Measurements from ENCODE around the gene RIBC1. TPM values are rescaled to one million over a fixed set of nuclear protein-coding genes. Genes with fewer than 3 reads are reported as not detected.
"Not testable (repeated sequence)": the region's sequence is repeated elsewhere in the genome, so short reads cannot be mapped to it uniquely, and the experiment has no call there.

RIBC1 gene
- total RNA-seq, 2 donors from 2014 or later: 0.46 to 1.8 TPM

DNA sequence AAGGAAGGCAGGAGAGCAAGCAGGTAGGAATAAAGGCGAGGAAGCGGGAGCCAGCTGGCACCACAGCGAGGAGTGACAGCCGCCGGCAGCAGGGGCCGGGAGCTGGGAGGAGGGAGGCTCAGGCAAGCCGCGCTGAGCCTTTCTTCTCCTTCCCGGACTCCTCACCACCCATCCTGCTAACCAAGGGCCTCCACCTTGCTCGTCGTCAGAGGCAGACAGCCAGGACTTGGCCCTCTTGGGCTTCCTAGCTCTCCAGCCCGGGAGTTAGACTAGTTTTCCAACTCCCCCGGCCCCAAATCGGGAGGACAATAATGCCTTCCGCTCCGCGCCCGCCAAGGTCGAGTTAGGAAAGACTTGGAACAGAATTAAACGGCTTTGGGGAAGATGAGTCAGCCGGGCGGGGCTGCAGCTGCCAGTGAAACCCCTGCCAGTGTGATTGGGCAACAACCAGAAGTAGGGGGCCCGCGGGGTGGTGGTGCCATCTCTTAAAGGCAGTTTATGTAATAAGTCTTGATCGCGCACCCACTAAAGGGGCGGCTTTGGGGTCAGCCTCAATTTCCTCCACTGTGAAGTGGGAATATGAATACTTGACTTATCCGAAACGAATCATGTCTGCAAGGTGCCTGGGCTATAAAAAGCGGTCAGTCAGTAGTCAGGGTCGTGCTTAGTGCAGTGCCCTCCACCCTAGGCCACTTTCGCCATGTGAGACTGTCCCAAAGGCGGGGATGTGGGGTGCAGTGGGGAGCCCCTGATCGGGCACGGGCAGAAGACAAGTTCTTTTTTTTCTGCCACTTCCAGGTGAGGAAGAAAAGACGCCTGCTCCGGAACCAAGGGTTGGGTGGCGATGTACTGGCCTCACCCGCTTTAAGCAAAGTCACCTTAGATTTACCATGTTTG lies 18.2 kb downstream of the RIBC1 start:
- Mint-ChIP-seq H3K27me3 (ENCODE audit: low read depth) (peaks cover 22% of the 10 kb centered on the region), H3K4me1 (ENCODE audit: low read depth) (peaks cover 39% of the 10 kb centered on the region), H3K4me3 (peak overlapping the region; percentile 88 to 95), H3K9me3 (no peaks in the 10 kb centered on the region), H3K27ac (no peak overlapping the region), H3K36me3 (ENCODE audit: insufficient read depth in 2 of 2) (no peaks in the 10 kb centered on the region)
- DNase-seq: peak; percentile 38 to 46
- peak; percentile 34 to 38 for ATAC-seq (replicated peaks in 1 of 2)

DNA sequence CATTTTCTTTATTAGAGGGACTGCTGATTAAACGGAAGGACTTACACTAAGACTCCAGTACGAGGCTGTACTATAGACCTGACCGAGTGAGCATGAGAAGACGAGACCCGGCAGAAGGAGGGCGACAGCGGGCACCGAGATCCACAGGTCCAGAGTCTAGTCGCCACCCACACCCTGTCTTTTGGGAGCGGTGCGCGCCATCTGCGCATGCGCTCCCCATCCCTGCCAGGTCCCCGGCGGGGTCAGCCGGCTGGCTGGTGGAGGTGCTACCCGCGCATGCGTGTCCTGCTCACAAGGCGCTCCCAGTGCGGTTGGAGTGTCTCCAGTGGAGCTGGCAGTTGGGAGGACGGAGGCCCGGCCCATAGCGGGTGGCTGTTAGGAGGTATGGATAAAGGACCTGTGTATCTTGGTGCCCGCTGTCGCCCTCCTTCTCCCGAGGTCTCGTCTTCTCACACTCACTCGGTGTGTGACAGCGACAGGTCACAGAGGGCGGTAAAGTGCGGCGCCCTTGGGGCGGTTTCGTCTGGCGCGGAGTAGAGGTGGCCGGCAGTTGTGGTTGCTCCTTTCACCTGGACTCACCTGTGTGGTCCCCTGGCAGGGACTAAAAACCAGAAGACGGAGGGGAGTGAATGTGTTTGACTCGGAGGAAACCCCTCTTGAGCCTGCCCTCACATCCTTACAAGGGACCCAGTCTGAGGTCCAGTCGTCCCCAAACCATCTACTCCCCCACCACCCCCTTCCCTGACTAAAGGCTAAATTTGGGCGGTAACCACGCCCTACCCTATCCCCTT lies 19.1 kb downstream of the RIBC1 start:
- H3K27ac Mint-ChIP-seq: peak overlapping the region; percentile 12
- H3K27me3 Mint-ChIP-seq (ENCODE audit: low read depth): peaks cover 27% of the 10 kb centered on the region
- ATAC-seq (replicated peaks in 1 of 2) (peak; percentile 84 to 86), DNase-seq (peak; percentile 82 to 84)
- no peaks in the 10 kb centered on the region for H3K9me3 Mint-ChIP-seq
- peak overlapping the region; percentile 88 to 95 for H3K4me3 Mint-ChIP-seq
- no peaks in the 10 kb centered on the region for H3K36me3 Mint-ChIP-seq (ENCODE audit: insufficient read depth in 2 of 2)
- H3K4me1 Mint-ChIP-seq (ENCODE audit: low read depth): peaks cover 33% of the 10 kb centered on the region

GRCh38 chrX:53442322-53442631 lies 19.6 kb downstream of the RIBC1 start:
- peaks cover 27% of the 10 kb centered on the region for H3K27me3 Mint-ChIP-seq (ENCODE audit: low read depth)

DNA sequence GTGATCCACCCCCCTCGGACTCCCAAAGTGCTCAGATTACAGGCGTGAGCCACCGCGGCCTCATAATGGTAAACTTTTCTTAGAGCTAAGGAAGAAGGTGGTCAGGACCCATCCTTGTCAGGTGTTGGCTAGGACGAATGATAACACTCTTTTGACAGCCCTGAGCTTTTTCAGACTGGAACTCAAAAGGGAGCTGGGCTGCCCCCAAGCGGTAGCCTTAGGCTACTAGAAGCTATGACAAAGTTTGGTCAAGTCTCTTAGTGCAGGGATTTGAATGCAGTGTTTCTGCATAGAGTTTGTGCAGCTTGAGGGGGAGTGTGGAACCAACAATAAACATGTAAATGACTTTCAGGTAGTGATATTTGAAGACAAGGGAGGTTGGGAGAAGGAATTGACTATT lies 23.3 kb downstream of the RIBC1 start:
- peaks cover 5% of the 10 kb centered on the region for H3K4me1 Mint-ChIP-seq (ENCODE audit: low read depth)
- ATAC-seq (replicated peaks in 1 of 2): peak; percentile 34 to 41
- no peaks in the 10 kb centered on the region for H3K36me3 Mint-ChIP-seq (ENCODE audit: insufficient read depth in 2 of 2)
- peaks cover 6% of the 10 kb centered on the region for H3K27me3 Mint-ChIP-seq (ENCODE audit: low read depth)
- H3K27ac Mint-ChIP-seq: no peak overlapping the region
- no peak overlapping the region for H3K4me3 Mint-ChIP-seq
- peak; percentile 50 to 61 for DNase-seq
- H3K9me3 Mint-ChIP-seq: no peaks in the 10 kb centered on the region

More at GRCh38 chrX:53442322-53442631, 19.6 kb downstream of the RIBC1 start:
- Mint-ChIP-seq H3K9me3 (no peaks in the 10 kb centered on the region), H3K36me3 (ENCODE audit: insufficient read depth in 2 of 2) (no peaks in the 10 kb centered on the region), H3K4me1 (ENCODE audit: low read depth) (peaks cover 32% of the 10 kb centered on the region), H3K4me3 (peak overlapping the region; percentile 88 to 95), H3K27ac (no peak overlapping the region)
- ATAC-seq (replicated peaks in 1 of 2) (no peak), DNase-seq (no peak)

- no peak for DNase-seq
- Mint-ChIP-seq H3K36me3 (ENCODE audit: insufficient read depth in 2 of 2) (no peaks in the 10 kb centered on the region), H3K4me1 (ENCODE audit: low read depth) (no peaks in the 10 kb centered on the region), H3K4me3 (no peak overlapping the region), H3K9me3 (no peaks in the 10 kb centered on the region), H3K27me3 (ENCODE audit: low read depth) (peaks cover 6% of the 10 kb centered on the region), H3K27ac (no peak overlapping the region)
- ATAC-seq (replicated peaks in 1 of 2): no peak
Measured at GRCh38 chrX:53447441-53447840, 24.8 kb downstream of the RIBC1 start.

DNA sequence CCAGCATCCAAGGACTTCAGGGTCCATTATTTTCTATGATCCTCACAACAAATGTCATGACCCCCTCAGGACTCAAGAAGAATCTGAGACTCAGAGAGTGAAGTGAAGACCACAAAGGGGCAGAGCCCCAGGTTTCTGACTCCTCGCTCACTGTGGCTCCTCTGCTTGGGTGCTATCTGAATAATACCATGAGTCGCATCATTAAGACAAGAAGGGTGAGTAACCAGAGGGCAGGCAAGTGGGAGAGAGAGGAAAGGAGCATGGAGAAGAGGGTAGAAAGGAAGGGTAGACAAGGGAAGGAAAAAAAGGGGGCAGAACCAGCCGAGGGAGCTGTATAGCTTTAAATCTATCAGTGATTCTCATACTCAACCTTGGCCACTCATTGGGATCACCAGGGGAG lies 27.0 kb downstream of the RIBC1 start:
- Mint-ChIP-seq H3K27me3 (ENCODE audit: low read depth) (peaks cover 6% of the 10 kb centered on the region), H3K36me3 (ENCODE audit: insufficient read depth in 2 of 2) (no peaks in the 10 kb centered on the region), H3K9me3 (no peaks in the 10 kb centered on the region), H3K4me1 (ENCODE audit: low read depth) (no peaks in the 10 kb centered on the region), H3K27ac (no peak overlapping the region), H3K4me3 (no peak overlapping the region)
- no peak for ATAC-seq (replicated peaks in 1 of 2)
- DNase-seq: no peak

DNA sequence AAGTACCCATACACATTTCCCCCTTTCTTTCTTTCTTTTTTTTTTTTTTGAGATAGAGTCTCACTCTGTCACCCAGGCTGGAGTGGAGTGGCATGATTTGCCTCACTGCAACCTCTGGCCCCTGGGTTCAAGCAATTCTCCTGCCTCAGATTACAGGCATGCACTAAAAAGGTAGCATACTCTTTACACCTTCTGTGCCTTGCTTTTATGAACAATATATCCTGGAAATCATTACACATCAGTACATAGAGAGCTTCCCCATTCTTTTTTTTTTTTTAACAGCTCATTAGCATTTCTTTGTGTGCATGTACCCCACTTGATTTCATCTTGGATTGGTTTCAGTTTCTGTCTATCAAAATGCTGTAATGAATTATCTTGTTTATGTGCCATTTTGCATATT lies 30.1 kb downstream of the RIBC1 start:
- Mint-ChIP-seq H3K36me3 (ENCODE audit: insufficient read depth in 2 of 2) (no peaks in the 10 kb centered on the region), H3K27ac (no peak overlapping the region), H3K9me3 (no peaks in the 10 kb centered on the region), H3K4me1 (ENCODE audit: low read depth) (no peaks in the 10 kb centered on the region), H3K4me3 (no peak overlapping the region), H3K27me3 (ENCODE audit: low read depth) (peaks cover 19% of the 10 kb centered on the region)
- no peak for ATAC-seq (replicated peaks in 1 of 2)
- DNase-seq: no peak

- Mint-ChIP-seq H3K27ac (no peak overlapping the region), H3K9me3 (no peaks in the 10 kb centered on the region), H3K4me3 (no peak overlapping the region), H3K4me1 (ENCODE audit: low read depth) (no peaks in the 10 kb centered on the region), H3K27me3 (ENCODE audit: low read depth) (peaks cover 30% of the 10 kb centered on the region), H3K36me3 (ENCODE audit: insufficient read depth in 2 of 2) (no peaks in the 10 kb centered on the region)
- ATAC-seq (replicated peaks in 1 of 2): no peak
- no peak for DNase-seq
Measured at GRCh38 chrX:53456254-53456653, 33.6 kb downstream of the RIBC1 start.

DNA sequence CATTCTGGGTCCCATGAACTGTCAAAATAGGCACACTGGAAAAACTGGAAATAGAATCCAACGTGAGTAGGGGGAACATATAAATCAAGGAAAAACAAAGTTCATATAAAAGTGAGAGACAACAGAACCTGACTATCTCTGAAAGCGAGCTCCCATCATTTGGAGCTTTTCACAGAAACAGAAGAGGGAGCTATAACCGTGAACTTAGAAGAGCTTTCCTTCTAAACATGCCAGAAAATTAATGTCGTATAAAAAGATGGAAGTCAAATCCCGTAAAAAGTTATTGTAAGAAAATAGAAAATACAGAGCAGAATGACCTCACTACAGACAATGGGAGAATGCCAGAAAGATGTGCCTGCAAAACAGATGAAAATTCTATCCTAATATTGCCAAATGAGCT lies 35.4 kb downstream of the RIBC1 start:
- ATAC-seq (replicated peaks in 1 of 2) (no peak), DNase-seq (no peak)
- Mint-ChIP-seq H3K4me1 (ENCODE audit: low read depth) (no peaks in the 10 kb centered on the region), H3K9me3 (no peaks in the 10 kb centered on the region), H3K4me3 (no peak overlapping the region), H3K27me3 (ENCODE audit: low read depth) (peaks cover 34% of the 10 kb centered on the region), H3K36me3 (ENCODE audit: insufficient read depth in 2 of 2) (no peaks in the 10 kb centered on the region), H3K27ac (no peak overlapping the region)

GRCh38 chrX:53468659-53469058 lies 46.0 kb downstream of the RIBC1 start:
- not testable (repeated sequence) for H3K36me3 Mint-ChIP-seq (ENCODE audit: insufficient read depth in 2 of 2); H3K4me3 Mint-ChIP-seq; H3K27ac Mint-ChIP-seq; ATAC-seq (replicated peaks in 1 of 2); H3K9me3 Mint-ChIP-seq; H3K4me1 Mint-ChIP-seq (ENCODE audit: low read depth); DNase-seq
- peaks cover 49% of the 10 kb centered on the region for H3K27me3 Mint-ChIP-seq (ENCODE audit: low read depth)

GRCh38 chrX:53471346-53471745 lies 48.7 kb downstream of the RIBC1 start:
- no peaks in the 10 kb centered on the region for H3K36me3 Mint-ChIP-seq (ENCODE audit: insufficient read depth in 2 of 2)
- ATAC-seq (replicated peaks in 1 of 2) (no peak), DNase-seq (no peak)
- no peaks in the 10 kb centered on the region for H3K9me3 Mint-ChIP-seq
- no peaks in the 10 kb centered on the region for H3K4me1 Mint-ChIP-seq (ENCODE audit: low read depth)
- no peak overlapping the region for H3K4me3 Mint-ChIP-seq
- no peak overlapping the region for H3K27ac Mint-ChIP-seq
- peaks cover 55% of the 10 kb centered on the region for H3K27me3 Mint-ChIP-seq (ENCODE audit: low read depth)

DNA sequence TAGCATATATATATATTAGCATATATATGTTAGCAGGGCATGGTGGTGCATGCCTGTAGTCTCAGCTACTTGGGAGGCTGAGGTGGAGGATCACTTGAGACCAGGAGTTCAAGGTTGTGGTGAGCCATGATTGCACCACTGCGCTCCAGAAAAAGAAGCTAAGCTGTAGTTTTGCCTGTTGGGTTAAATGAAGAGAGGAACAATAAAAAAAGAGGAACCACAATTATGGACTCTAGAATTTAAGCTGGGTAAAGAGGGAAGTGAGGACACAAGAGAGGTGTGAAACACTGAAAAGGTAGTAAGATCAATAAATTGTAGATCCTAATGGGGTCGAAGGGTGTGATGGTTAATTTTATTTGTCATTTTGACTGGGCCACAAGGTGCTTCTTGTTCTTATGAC lies 52.0 kb downstream of the RIBC1 start:
- ATAC-seq (replicated peaks in 1 of 2): no peak
- no peaks in the 10 kb centered on the region for H3K36me3 Mint-ChIP-seq (ENCODE audit: insufficient read depth in 2 of 2)
- no peak overlapping the region for H3K4me3 Mint-ChIP-seq
- no peak overlapping the region for H3K27ac Mint-ChIP-seq
- no peaks in the 10 kb centered on the region for H3K4me1 Mint-ChIP-seq (ENCODE audit: low read depth)
- H3K27me3 Mint-ChIP-seq (ENCODE audit: low read depth): peaks cover 61% of the 10 kb centered on the region
- DNase-seq: no peak
- no peaks in the 10 kb centered on the region for H3K9me3 Mint-ChIP-seq

GRCh38 chrX:53476371-53476770 lies 53.7 kb downstream of the RIBC1 start:
- H3K36me3 Mint-ChIP-seq (ENCODE audit: insufficient read depth in 2 of 2): no peaks in the 10 kb centered on the region
- H3K27me3 Mint-ChIP-seq (ENCODE audit: low read depth): peaks cover 56% of the 10 kb centered on the region
- DNase-seq (no peak), ATAC-seq (replicated peaks in 1 of 2) (no peak)
- H3K27ac Mint-ChIP-seq: no peak overlapping the region
- H3K9me3 Mint-ChIP-seq: no peaks in the 10 kb centered on the region
- no peaks in the 10 kb centered on the region for H3K4me1 Mint-ChIP-seq (ENCODE audit: low read depth)
- H3K4me3 Mint-ChIP-seq: no peak overlapping the region
